Choroid plexus epithelial cell (primary cell): ENCODE data around the gene ZNHIT2.
A peak's percentile ranks its signal among the peaks of the same experiment; 100 is the strongest.
"Not testable (repeated sequence)": the region's sequence is repeated elsewhere in the genome, so short reads cannot be mapped to it uniquely, and the experiment has no call there.

Experiments used
- DNase-seq: peaks from one replicate; pipeline ENCODE4 v3.0.0-alpha.2; 2010; ENCODE audit warnings: low read depth
- H3K4me3 ChIP-seq: 2 replicates; pipeline ENCODE4 v1.5.1; 2011; ENCODE audit warnings: low read depth, mild to moderate bottlenecking, control low read depth, low read length, moderate library complexity
- CTCF ChIP-seq: conservative IDR thresholded peaks from 2 replicates; pipeline ENCODE4 v1.5.1; 2011; ENCODE audit warnings: low read depth, mild to moderate bottlenecking, control low read depth, inconsistent platforms, low read length, moderate library complexity

The ZNHIT2 gene

DNA sequence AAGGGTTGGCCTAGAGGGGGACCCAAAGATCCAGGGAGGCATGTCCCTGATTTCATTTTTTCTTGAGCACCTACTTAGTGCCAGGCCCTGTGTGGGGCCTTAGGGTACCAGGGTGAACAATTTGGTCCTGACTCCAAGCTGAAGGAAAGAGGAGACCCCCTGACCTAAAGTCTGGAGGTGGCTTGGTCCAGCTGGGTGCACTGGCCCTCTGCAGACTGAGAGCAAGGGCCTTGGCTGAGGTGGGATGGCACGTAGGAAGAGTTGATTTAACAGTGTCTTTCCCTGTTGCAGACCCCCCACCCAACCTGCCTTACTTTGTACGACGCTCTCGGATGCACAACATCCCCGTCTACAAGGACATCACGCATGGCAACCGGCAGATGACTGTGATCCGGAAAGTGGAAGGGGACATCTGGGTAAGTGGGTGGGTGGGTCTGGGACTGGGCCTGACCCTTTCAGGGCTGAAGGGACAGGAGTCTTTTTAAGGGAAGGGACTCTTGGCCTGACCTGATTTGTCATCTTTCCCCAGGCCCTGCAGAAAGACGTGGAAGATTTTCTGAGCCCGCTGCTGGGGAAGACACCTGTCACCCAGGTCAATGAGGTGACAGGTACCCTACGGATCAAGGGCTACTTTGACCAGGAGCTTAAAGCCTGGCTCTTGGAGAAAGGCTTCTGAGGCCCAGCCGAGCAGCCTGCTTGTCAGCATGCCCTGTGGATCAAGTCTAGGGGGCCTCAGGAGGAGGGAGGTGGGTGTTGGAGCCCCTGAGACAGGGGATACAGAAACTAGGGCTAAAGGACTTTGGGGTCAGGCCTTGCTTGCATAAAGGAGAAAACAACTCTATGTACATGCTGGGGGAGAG lies 7.9 kb upstream of the ZNHIT2 start:
- no peak for DNase-seq
- TF ChIP-seq CTCF, result no peak
- H3K4me3 ChIP-seq, result no peak overlapping the region

DNA sequence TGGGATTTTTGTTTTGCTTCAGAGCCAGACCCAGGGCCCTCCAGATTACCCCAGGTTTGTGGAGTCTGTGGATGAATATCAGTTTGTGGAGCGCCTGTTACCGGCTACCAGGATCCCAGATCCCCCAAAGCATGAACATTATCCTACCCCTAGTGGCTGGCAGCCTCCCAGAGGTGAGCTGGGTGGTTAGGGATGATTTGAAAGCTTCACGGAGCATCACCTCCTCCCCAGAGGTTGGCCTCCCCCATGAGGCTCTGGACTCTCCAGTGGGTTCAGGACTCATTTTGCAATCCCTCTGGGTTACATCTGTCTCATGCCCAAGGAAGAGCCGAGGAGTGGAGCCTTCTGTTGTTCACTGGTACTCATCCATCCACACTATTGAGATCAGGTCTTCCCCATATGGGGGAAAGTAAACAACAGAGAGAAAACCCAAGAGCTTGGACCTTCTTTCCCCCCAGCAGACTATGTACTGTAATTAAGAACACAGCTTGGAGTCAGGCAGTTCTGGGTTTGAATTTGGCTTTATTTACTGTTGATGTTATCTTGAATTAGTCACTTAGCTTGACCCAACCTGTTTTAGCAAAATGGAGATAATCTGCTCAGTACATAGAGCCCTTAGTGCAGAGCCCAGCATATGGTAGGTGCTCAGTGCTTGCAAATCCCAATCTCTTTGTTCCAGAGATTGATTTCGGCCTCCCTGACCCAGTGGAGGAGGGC lies 7.1 kb upstream of the ZNHIT2 start:
- no peak for TF ChIP-seq CTCF
- no peak for DNase-seq
- no peak overlapping the region for H3K4me3 ChIP-seq

GRCh38 chr11:65121865-65122696 lies 4.6 kb upstream of the ZNHIT2 start, which contains the start of the genes FAU and MRPL49:
FAU (minus strand) TSS chr11:65122134; CDS start chr11:65121813, 321 bp downstream.
MRPL49 (plus strand) TSS chr11:65122321; CDS start chr11:65122347, 26 bp downstream.
- TF ChIP-seq CTCF, result no peak
- DNase-seq, result peak; percentile 99
- peak within 1 kb of the TSS; percentile 98 for H3K4me3 ChIP-seq

- TF ChIP-seq CTCF, result no peak
- peak overlapping the region; percentile 98 for H3K4me3 ChIP-seq
- DNase-seq, result no peak
Observed at GRCh38 chr11:65121447-65121864, 4.0 kb upstream of the ZNHIT2 start.

- no peak for DNase-seq
- peak overlapping the region; percentile 98 for H3K4me3 ChIP-seq
- TF ChIP-seq CTCF, result no peak
Observed at GRCh38 chr11:65120831-65121230, 3.3 kb upstream of the ZNHIT2 start.

DNA sequence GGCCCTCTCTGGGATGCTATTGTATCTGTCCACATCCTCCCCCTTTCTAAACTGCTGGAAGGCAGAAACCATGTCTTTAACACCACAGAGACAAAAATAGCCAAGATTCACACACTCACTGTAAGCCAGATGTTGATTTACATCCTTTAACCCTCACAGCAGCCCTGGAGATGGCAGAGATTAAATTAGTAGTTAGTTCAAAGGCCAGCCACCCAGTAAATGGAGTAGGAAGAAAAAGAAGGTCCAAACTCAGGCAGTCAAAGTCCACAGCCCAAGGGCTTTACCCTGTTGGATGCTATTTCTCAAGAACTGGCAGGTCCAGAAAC lies 2.1 kb upstream of the ZNHIT2 start:
- DNase-seq, result no peak
- TF ChIP-seq CTCF, result no peak
- no peak overlapping the region for H3K4me3 ChIP-seq

GRCh38 chr11:65118891-65119669 lies 1.6 kb upstream of the ZNHIT2 start:
- H3K4me3 ChIP-seq, DNase-seq: not testable (repeated sequence)
